Retinal pigment epithelial cell (primary cell): ENCODE results near the gene SLC38A8.

Experiments
- DNase-seq: peaks from one replicate; pipeline ENCODE4 v3.0.0-alpha.2; 2010; ENCODE audit warnings: low read depth
- H3K4me3 ChIP-seq: 2 replicates; pipeline ENCODE4 v1.5.1; 2011; ENCODE audit warnings: mild to moderate bottlenecking, low read length, control low read depth, moderate library complexity
- CTCF ChIP-seq: conservative IDR thresholded peaks from 2 replicates; pipeline ENCODE4 v1.5.1; 2011; ENCODE audit warnings: low read depth, low read length, control low read depth, inconsistent platforms

Gene SLC38A8

GRCh38 chr16:84086341-84086740 is 43.7 kb upstream of the SLC38A8 start:
- no peak overlapping the region for H3K4me3 ChIP-seq
- DNase-seq = no peak
- TF ChIP-seq CTCF = no peak

- H3K4me3 ChIP-seq = no peak overlapping the region
- no peak for TF ChIP-seq CTCF
- DNase-seq = no peak
Observed at GRCh38 chr16:84085773-84086172, 43.2 kb upstream of the SLC38A8 start.

- no peak for DNase-seq
- no peak overlapping the region for H3K4me3 ChIP-seq
- no peak for TF ChIP-seq CTCF
Observed at GRCh38 chr16:84085271-84085667, 42.7 kb upstream of the SLC38A8 start.

- DNase-seq = peak; percentile 18
- H3K4me3 ChIP-seq = no peak overlapping the region
- peak; percentile 88 for TF ChIP-seq CTCF
Observed at GRCh38 chr16:84084570-84085270, 42.1 kb upstream of the SLC38A8 start.

GRCh38 chr16:84082835-84083569 is 40.4 kb upstream of the SLC38A8 start:
- DNase-seq = no peak
- no peak overlapping the region for H3K4me3 ChIP-seq
- no peak for TF ChIP-seq CTCF

- DNase-seq = no peak
- TF ChIP-seq CTCF = no peak
- H3K4me3 ChIP-seq = no peak overlapping the region
Observed at GRCh38 chr16:84082110-84082509, 39.5 kb upstream of the SLC38A8 start.
